ENCODE measurements around the gene CHODL.

Gene CHODL

GRCh38 chr21:18294100-18294499, 49.5 kb downstream of the CHODL start:
- no peaks in the 10 kb centered on the region for H3K27me3 ChIP-seq (ENCODE audit: low read depth, low read length)
- H2AFZ ChIP-seq (ENCODE audit: low read depth, low read length): no peak overlapping the region
- no peak overlapping the region for H3K9ac ChIP-seq (ENCODE audit: low read length)
- H3K4me1 ChIP-seq (ENCODE audit: low read length): no peaks in the 10 kb centered on the region
- H3K79me2 ChIP-seq (ENCODE audit: low read length): no peaks in the 10 kb centered on the region
- H3K4me3 ChIP-seq (ENCODE audit: low read length): no peak overlapping the region
- no peak for TF ChIP-seq CTCF (IDR thresholded peaks at IDR 0.05; ENCODE audit: low read depth, low read length)
- no peak for TF ChIP-seq EZH2phosphoT487 (IDR thresholded peaks at IDR 0.05; ENCODE audit: low read depth)
- no peaks in the 10 kb centered on the region for H3K36me3 ChIP-seq (replicated peaks; ENCODE audit: low read depth, low read length)
- H4K20me1 ChIP-seq (ENCODE audit: insufficient read depth, low read length): no peaks in the 10 kb centered on the region
- no peaks in the 10 kb centered on the region for H3K9me3 ChIP-seq (ENCODE audit: insufficient read depth, low read length)
- H3K4me2 ChIP-seq (ENCODE audit: low read length): no peak overlapping the region
- no peak overlapping the region for H3K27ac ChIP-seq (ENCODE audit: low read length)

- Histone ChIP-seq H3K27me3 (ENCODE audit: low read depth, low read length) (no peaks in the 10 kb centered on the region), H3K9ac (ENCODE audit: low read length) (no peak overlapping the region), H4K20me1 (ENCODE audit: insufficient read depth, low read length) (no peaks in the 10 kb centered on the region), H3K9me3 (ENCODE audit: insufficient read depth, low read length) (no peaks in the 10 kb centered on the region), H3K4me2 (ENCODE audit: low read length) (no peak overlapping the region), H3K4me1 (ENCODE audit: low read length) (no peaks in the 10 kb centered on the region), H3K27ac (ENCODE audit: low read length) (no peak overlapping the region), H3K79me2 (ENCODE audit: low read length) (no peaks in the 10 kb centered on the region), H2AFZ (ENCODE audit: low read depth, low read length) (no peak overlapping the region), H3K36me3 (replicated peaks; ENCODE audit: low read depth, low read length) (no peaks in the 10 kb centered on the region), H3K4me3 (ENCODE audit: low read length) (no peak overlapping the region)
- no peak for TF ChIP-seq CTCF (IDR thresholded peaks at IDR 0.05; ENCODE audit: low read depth, low read length)
- no peak for TF ChIP-seq EZH2phosphoT487 (IDR thresholded peaks at IDR 0.05; ENCODE audit: low read depth)
Observed at GRCh38 chr21:18298228-18298627, 53.6 kb downstream of the CHODL start.
